Measurements from ENCODE around the gene LIMS1. TPM values are rescaled to one million over a fixed set of nuclear protein-coding genes. Genes with fewer than 3 reads are reported as not detected.
"Not testable (repeated sequence)": the region's sequence is repeated elsewhere in the genome, so short reads cannot be mapped to it uniquely, and the experiment has no call there.

Gene LIMS1
- polyA plus RNA-seq, 1 experiment: 95.0 TPM

DNA sequence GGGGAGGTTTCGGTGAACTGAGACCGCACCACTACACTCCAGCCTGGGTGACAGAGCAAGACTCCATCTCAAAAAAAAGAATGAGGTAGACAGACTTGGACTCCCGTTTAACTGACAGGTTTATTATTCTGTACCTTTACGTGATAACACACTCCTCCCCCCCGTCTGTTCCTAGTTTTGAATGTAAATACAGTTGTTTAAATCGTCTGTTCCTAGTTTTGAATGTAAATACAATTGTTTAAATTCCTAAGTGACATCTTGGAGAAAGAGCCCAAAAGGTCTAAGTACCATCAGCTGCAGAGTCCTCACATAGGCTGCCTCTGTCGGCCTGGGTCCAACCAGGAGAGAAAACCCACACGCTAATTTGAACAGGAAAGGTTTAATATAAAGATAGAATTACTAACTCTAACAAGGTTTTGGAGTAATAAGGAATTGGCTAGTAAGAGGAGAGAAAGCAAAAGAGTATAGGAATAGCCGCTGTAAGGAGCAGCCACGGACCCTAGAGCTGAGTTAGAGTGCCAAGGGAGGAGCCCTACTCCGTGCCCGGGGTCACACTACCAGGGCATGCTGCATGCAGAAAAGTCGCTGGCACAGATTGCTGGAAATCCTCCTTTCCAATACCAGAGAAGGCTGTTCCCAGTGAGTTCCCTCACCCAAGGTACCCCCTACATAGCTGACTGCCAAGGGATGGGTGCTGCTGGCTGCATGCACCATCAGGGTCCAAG, 101.5 kb downstream of the LIMS1 start:
- DNase-seq (ENCODE audit: low read depth, low spot score): no peak
- TF ChIP-seq, protein P1, sequence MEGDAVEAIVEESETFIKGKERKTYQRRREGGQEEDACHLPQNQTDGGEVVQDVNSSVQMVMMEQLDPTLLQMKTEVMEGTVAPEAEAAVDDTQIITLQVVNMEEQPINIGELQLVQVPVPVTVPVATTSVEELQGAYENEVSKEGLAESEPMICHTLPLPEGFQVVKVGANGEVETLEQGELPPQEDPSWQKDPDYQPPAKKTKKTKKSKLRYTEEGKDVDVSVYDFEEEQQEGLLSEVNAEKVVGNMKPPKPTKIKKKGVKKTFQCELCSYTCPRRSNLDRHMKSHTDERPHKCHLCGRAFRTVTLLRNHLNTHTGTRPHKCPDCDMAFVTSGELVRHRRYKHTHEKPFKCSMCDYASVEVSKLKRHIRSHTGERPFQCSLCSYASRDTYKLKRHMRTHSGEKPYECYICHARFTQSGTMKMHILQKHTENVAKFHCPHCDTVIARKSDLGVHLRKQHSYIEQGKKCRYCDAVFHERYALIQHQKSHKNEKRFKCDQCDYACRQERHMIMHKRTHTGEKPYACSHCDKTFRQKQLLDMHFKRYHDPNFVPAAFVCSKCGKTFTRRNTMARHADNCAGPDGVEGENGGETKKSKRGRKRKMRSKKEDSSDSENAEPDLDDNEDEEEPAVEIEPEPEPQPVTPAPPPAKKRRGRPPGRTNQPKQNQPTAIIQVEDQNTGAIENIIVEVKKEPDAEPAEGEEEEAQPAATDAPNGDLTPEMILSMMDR (IDR thresholded peaks at IDR 0.05; ENCODE audit: low read depth, low read length): no peak
- Histone ChIP-seq H3K9me3 (ENCODE audit: control insufficient read depth, insufficient read depth, low read length) (no peaks in the 10 kb centered on the region), H3K27me3 (ENCODE audit: control insufficient read depth, insufficient read depth, low read length) (no peaks in the 10 kb centered on the region), H3K27ac (ENCODE audit: low read depth, low read length) (no peak overlapping the region), H3K4me3 (ENCODE audit: low read depth, low read length) (no peak overlapping the region)
- ChIA-PET POLR2A (interaction anchor here (0.9 to 1.2 kb wide), 2 partner anchors 29 to 52 kb away, joined by 3 to 4 read pairs; no protein-coding TSS in a partner anchor), CTCF (interaction anchor here (0.6 to 3.3 kb wide), 25 partner anchors 8 to 258 kb away, joined by 3 to 93 read pairs (median 8); partner anchors contain the start of genes LIMS1 and SULT1C4)

DNA sequence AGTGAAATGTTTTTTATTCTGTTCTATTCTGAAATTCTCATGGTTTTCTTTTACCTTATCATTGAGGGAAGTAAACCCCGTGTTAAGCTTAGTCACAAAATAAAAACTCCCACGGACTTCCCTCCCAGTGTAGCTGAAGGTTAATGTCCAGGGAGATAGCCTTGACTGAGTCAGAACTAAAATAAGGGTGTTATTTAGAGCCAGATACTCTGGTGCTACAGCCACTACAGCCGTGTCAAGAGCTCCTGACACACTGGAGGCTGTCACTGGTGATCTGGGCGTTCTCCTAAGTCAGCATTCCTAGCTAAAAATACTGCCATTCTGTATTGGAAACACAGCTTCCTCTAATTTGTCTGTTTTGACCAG, 103.0 kb downstream of the LIMS1 start:
- Histone ChIP-seq H3K9me3 (ENCODE audit: control insufficient read depth, insufficient read depth, low read length) (no peaks in the 10 kb centered on the region), H3K27me3 (ENCODE audit: control insufficient read depth, insufficient read depth, low read length) (no peaks in the 10 kb centered on the region), H3K27ac (ENCODE audit: low read depth, low read length) (peak overlapping the region; percentile 68), H3K4me3 (ENCODE audit: low read depth, low read length) (no peak overlapping the region)
- DNase-seq (ENCODE audit: low read depth, low spot score): no peak
- ChIA-PET POLR2A (interaction anchor here (0.8 to 1.2 kb wide), 3 partner anchors 33 to 104 kb away, joined by 3 to 4 read pairs (median 3); no protein-coding TSS in a partner anchor), CTCF (interaction anchor here (0.6 to 3.3 kb wide), 24 partner anchors 10 to 286 kb away, joined by 3 to 93 read pairs (median 6); no protein-coding TSS in a partner anchor)
- TF ChIP-seq, protein P1 (IDR thresholded peaks at IDR 0.05; ENCODE audit: low read depth, low read length): no peak

DNA sequence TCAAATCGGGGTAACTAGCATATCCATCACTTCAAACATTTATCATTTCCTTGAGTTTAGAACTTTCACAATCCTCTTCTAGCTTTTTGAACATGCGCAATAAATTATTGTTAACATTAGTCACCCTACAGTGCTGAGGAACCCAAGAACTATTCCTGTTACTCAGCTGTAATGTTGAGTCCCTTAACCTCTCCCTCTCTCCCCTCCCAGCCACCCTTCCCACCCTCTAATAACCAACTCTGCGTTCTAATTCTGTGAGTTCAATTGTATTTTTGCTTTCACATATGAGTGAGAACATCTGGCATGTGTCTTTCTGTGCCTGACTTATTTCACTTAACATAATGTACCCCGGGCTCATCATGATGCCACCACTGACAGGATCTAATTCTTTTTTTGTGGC, 106.5 kb downstream of the LIMS1 start:
- peak overlapping the region; percentile 3; the same call in 1 of the 2 replicates for H3K4me3 ChIP-seq (ENCODE audit: low read depth, low read length)
- CTCF ChIA-PET: no interaction called here
- POLR2A ChIA-PET: no interaction called here
- no peaks in the 10 kb centered on the region for H3K9me3 ChIP-seq (ENCODE audit: control insufficient read depth, insufficient read depth, low read length)
- H3K27ac ChIP-seq (ENCODE audit: low read depth, low read length): peak overlapping the region; percentile 54
- H3K27me3 ChIP-seq (ENCODE audit: control insufficient read depth, insufficient read depth, low read length): no peaks in the 10 kb centered on the region
- TF ChIP-seq, protein P1 (IDR thresholded peaks at IDR 0.05; ENCODE audit: low read depth, low read length): no peak
- peak; percentile 55 for DNase-seq (ENCODE audit: low read depth, low spot score)

DNA sequence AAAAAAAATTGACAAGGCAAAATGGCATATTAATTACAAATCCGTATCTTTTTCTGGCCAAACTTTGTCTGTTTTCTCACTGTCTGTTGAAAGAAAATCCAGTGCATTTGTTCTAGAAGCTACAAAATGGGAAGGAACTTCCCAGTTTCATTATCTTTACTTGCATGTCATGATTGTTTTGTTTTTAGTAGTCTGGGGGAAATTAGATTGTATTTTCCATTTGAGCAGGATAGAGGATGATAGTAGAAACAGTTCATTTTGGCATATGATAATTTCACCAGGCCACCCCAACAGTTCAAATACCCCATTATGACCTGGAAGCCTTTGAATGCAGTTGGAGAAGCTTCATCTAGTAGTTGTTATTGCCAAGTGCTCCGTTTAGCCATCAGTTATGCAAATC, 107.5 kb downstream of the LIMS1 start:
- DNase-seq (ENCODE audit: low read depth, low spot score): no peak
- Histone ChIP-seq H3K27me3 (ENCODE audit: control insufficient read depth, insufficient read depth, low read length) (no peaks in the 10 kb centered on the region), H3K4me3 (ENCODE audit: low read depth, low read length) (no peak overlapping the region), H3K27ac (ENCODE audit: low read depth, low read length) (no peak overlapping the region), H3K9me3 (ENCODE audit: control insufficient read depth, insufficient read depth, low read length) (peaks cover 3% of the 10 kb centered on the region; the same call in 1 of the 2 replicates)
- TF ChIP-seq, protein P1 (IDR thresholded peaks at IDR 0.05; ENCODE audit: low read depth, low read length): no peak
- ChIA-PET POLR2A (no interaction called here), CTCF (interaction anchor here (1.6 kb wide), 1 partner anchor 58 kb away, joined by 8 read pairs; no protein-coding TSS in a partner anchor)

DNA sequence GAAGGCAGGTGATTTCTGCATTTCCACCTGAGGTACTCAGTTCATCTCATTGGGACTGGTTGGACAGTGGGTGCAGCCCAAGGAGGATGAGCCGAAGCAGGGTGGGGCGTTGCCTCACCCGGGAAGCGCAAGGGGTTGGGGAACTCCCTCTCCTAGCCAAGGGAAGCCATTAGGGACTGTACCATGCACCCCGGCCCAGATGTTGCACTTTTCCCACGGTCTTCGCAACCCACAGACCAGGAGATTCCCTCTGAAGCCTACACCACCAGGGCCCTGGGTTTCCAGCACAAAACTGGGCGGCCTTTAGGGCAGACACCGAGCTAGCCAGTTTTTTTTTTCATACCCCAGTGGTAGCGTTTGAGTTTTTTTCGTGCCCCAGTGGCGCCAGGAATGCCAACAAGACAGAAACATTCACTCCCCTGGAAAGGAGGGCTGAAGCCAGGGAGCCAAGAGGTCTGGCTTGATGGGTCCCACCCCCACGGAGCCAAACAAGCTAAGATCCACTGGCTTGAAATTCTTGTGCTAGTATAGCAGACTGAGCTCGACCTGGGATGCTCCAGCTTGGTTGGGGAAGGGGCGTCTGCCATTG, 109.1 kb downstream of the LIMS1 start:
- POLR2A ChIA-PET: no interaction called here
- Histone ChIP-seq H3K27ac (ENCODE audit: low read depth, low read length) (no peak overlapping the region), H3K9me3 (ENCODE audit: control insufficient read depth, insufficient read depth, low read length) (peaks cover 4% of the 10 kb centered on the region; the same call in 1 of the 2 replicates), H3K4me3 (ENCODE audit: low read depth, low read length) (no peak overlapping the region), H3K27me3 (ENCODE audit: control insufficient read depth, insufficient read depth, low read length) (no peaks in the 10 kb centered on the region)
- no peak for DNase-seq (ENCODE audit: low read depth, low spot score)
- TF ChIP-seq, protein P1 (IDR thresholded peaks at IDR 0.05; ENCODE audit: low read depth, low read length): no peak
- CTCF ChIA-PET: no interaction called here

DNA sequence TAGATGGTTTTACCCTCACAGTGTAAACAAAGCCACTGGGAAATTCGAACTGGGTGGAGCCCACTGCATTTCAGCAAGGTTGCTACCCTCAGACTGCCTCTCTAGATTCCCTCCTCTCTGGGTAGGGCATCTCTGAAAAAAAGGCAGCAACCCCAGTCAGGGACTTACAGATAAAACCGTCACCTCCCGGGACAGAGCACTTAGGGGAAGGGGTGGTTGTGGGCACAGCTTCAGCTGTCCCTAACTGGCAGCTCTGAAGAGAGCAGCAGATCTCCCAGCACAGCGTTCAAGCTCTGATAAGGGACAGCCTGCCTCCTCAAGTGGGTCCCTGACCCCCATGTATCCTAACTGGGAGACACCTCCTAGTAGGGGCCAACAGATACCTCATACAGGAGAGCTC, 109.6 kb downstream of the LIMS1 start:
- DNase-seq (ENCODE audit: low read depth, low spot score): not testable (repeated sequence)

DNA sequence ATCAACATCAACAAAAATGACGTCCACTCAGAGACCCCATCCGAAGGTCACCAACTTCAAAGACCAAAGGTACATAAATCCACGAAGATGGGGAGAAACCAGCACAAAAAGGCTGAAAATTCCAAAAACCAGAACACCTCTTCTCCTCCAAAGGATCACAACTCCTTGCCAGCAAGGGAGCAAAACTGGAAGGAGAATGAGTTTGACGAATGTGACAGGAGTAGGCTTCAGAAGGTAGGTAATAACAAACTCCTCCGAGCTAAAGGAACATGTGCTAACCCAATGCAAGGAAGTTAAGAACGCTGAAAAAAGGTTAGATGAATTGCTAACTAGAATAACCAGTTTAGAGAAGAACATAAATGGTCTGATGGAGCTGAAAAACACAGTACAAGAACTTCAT, 110.2 kb downstream of the LIMS1 start:
- DNase-seq (ENCODE audit: low read depth, low spot score); H3K4me3 ChIP-seq (ENCODE audit: low read depth, low read length); POLR2A ChIA-PET; H3K27ac ChIP-seq (ENCODE audit: low read depth, low read length); H3K9me3 ChIP-seq (ENCODE audit: control insufficient read depth, insufficient read depth, low read length); H3K27me3 ChIP-seq (ENCODE audit: control insufficient read depth, insufficient read depth, low read length): not testable (repeated sequence)
- CTCF ChIA-PET: interaction anchor here (2.2 kb wide), 1 partner anchor 8 kb away, joined by 18 read pairs; no protein-coding TSS in a partner anchor

More for the DNA sequence above, 109.6 kb downstream of the LIMS1 start:
- H3K27me3 ChIP-seq (ENCODE audit: control insufficient read depth, insufficient read depth, low read length); POLR2A ChIA-PET; H3K9me3 ChIP-seq (ENCODE audit: control insufficient read depth, insufficient read depth, low read length); H3K4me3 ChIP-seq (ENCODE audit: low read depth, low read length); H3K27ac ChIP-seq (ENCODE audit: low read depth, low read length): not testable (repeated sequence)
- CTCF ChIA-PET: interaction anchor here (2.2 kb wide), 1 partner anchor 7 kb away, joined by 18 read pairs; no protein-coding TSS in a partner anchor
